A549 (cell line): ENCODE data around the gene EID2.

ENCODE experiments used
- CTCF ChIP-seq: fragments of >200 bp; sonication (Bioruptor Twin); formaldehyde crosslinking; IDR thresholded peaks from 3 replicates; pipeline ENCODE4 v1.5.1; 2016
- MAFK ChIP-seq: fragments of 450-650 bp; IDR thresholded peaks from 2 replicates; pipeline ENCODE4 v1.6.1; 2014; ENCODE audit not compliant: partially characterized antibody

DNA sequence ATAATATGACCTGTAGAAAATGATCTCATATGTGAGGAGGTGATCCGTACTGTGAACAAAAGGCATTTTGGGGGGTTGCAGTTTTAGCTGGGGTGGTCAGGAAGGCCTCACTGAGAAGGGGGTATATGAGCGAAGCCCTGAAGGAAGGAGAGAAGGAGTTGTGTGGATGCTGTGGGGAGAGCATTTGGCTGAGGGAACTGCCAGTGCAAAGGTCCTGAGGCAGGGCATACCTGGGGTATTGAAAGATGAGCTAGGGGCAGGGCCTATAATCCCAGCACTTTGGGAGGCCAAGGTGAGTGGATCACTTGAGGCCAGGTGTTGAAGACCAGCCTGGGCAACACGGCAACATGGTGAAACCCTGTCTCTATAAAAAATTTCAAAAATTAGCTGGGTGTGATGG is 22.5 kb downstream of the EID2 start:
- TF ChIP-seq MAFK (no peak), CTCF (no peak)
